CD4-positive, alpha-beta T cell treated with Interleukin-15 for 1 hour (primary cell): ENCODE results near the gene PDE6C.
A peak's percentile ranks its signal among the peaks of the same experiment; 100 is the strongest.

Experiments used
- DNase-seq: peaks from one replicate; pipeline ENCODE4 v3.0.0-alpha.2; 2020

PDE6C gene

DNA sequence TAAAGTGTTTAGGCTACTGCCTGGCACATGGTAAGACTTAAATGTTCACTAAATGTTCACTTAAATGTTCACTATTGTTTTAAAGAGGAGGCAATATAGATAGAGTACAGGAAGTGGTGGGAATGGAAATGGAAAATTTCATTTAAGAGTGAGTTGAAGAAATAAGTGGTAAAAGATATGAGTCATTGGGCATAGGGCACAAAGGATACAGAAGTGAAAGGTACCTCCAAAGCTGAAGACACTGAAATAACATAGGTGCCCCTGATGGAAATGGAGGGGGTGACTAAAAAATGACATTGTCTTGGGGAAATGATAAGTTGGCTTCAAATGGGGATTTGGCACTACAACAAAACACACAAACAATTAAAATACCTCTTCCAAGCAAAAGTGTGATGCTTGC is 95.3 kb downstream of the PDE6C start:
- no peak for DNase-seq

DNA sequence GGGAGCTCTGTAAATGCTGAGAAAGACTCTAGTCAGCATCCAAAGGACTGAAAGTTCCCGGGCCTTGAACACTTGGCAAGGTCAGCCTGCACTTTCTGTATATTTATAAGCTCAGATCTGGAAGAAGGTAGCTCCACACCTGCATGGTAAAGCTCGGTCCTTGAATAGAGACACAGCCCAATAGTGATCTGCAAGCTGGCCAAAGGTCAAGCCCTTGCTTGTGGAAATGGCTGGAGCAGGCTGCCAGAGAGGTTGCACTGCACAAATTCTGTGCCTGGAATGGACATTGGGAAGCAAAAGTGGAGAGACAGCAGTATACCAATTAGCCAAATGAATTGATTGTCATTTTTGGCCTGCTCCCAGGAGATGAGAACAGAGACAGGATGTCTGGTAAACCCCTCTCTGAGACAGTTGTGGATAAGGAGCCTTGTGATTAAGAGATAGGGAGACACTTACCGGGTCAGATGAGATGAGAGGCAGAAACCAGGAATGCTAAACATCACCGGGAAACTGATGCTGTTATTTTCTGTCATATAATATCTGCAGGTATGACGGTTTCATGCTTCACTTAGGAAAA is 98.1 kb downstream of the PDE6C start:
- no peak for DNase-seq

DNA sequence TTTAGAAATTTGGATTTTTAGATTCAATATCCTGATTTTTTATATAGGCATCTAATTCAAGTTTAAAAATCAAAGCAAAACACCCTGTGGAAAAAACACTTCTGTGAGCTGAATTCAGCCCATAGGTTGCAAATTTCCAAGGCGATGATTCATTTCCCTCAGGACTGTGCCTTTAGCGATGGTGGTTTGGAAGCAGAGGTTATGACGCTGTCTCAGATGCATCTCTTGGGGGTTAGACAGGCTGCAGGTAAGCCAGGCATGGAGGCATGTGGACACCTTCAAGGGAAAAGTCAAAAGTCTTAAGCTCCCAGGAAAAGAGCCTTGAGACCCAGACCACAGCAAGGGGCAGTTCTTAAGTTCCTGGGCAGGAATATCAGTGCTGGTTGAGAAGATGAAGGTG is 99.6 kb downstream of the PDE6C start:
- no peak for DNase-seq

DNA sequence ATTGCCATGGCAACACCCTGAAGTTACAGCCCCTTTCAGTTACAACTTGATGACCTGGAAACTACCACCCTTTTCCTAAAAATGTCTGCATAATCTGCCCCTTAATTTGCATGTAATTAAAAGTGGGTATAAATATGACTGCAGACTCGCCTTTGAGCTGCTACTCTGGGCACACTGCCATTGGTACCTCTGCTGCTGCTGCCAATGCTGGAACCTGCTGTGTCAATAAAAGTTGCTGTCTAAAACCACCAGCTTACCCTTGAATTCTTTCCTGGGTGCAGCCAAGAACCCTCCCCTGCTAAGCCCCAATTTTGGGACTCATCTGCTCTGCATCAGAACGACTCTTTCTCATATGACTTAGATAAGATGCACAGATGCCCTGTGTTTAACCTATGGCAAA is 100.3 kb downstream of the PDE6C start:
- no peak for DNase-seq

DNA sequence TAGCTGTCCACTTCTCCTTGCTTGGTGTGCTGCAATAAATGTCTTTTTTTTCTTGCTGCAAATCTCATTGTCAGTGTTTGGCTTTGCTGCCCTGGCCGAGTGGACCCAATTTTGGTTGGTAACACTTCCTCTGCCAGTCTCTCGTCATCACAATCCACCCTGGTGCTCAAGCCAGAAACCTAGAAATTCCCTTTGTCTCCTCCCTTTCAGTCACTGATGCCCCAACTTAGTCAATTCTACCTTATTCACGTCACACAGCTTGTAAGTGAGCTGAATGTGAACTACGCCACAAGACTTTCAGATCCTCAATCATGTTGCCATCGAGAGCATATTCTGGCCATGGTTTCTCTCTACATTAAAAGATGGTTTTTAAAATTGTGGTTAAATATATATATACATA is 103.0 kb downstream of the PDE6C start:
- DNase-seq, result peak; percentile 20
